ENCODE measurements around the gene USP6NL.

The USP6NL gene

GRCh38 chr10:11446864-11447263 is 164.6 kb downstream of the USP6NL start:
- Histone ChIP-seq H2AFZ (ENCODE audit: low read depth) (no peak overlapping the region; the same call in 1 of the 2 replicates), H3K4me2 (no peak overlapping the region; the same call in 1 of the 2 replicates), H3K4me3 (IDR thresholded peaks at IDR 0.05; ENCODE audit: insufficient read depth, low read depth, low read length) (no peak overlapping the region), H3K27ac (no peak overlapping the region), H3K4me1 (ENCODE audit: low read depth, poor library complexity, severe bottlenecking) (peaks cover 30% of the 10 kb centered on the region), H3K27me3 (ENCODE audit: insufficient read depth, low read depth) (no peaks in the 10 kb centered on the region), H4K20me1 (ENCODE audit: insufficient read depth) (no peaks in the 10 kb centered on the region), H3K9ac (no peak overlapping the region), H3K79me2 (ENCODE audit: insufficient read depth, low read depth) (no peaks in the 10 kb centered on the region), H3K36me3 (ENCODE audit: insufficient read depth) (no peaks in the 10 kb centered on the region)
- TF ChIP-seq CTCF (conservative IDR thresholded peaks at IDR 0.05; ENCODE audit: low read depth, low read length), result no peak

- Histone ChIP-seq H3K27me3 (ENCODE audit: insufficient read depth, low read depth) (no peaks in the 10 kb centered on the region), H4K20me1 (ENCODE audit: insufficient read depth) (no peaks in the 10 kb centered on the region), H3K4me2 (no peak overlapping the region), H3K79me2 (ENCODE audit: insufficient read depth, low read depth) (no peaks in the 10 kb centered on the region), H3K4me3 (IDR thresholded peaks at IDR 0.05; ENCODE audit: insufficient read depth, low read depth, low read length) (no peak overlapping the region), H2AFZ (ENCODE audit: low read depth) (no peak overlapping the region), H3K4me1 (ENCODE audit: low read depth, poor library complexity, severe bottlenecking) (peaks cover 30% of the 10 kb centered on the region), H3K9ac (no peak overlapping the region), H3K27ac (no peak overlapping the region), H3K36me3 (ENCODE audit: insufficient read depth) (no peaks in the 10 kb centered on the region)
- no peak for TF ChIP-seq CTCF (conservative IDR thresholded peaks at IDR 0.05; ENCODE audit: low read depth, low read length)
These were observed 165.3 kb downstream of the USP6NL start for GRCh38 chr10:11446133-11446532.

GRCh38 chr10:11444531-11445228 is 166.8 kb downstream of the USP6NL start:
- Histone ChIP-seq H2AFZ (ENCODE audit: low read depth) (no peak overlapping the region), H3K4me2 (no peak overlapping the region)

GRCh38 chr10:11444155-11444530 is 167.3 kb downstream of the USP6NL start:
- H3K79me2 ChIP-seq (ENCODE audit: insufficient read depth, low read depth), result no peaks in the 10 kb centered on the region
- no peak overlapping the region for H3K27ac ChIP-seq
- H4K20me1 ChIP-seq (ENCODE audit: insufficient read depth), result no peaks in the 10 kb centered on the region
- TF ChIP-seq CTCF (conservative IDR thresholded peaks at IDR 0.05; ENCODE audit: low read depth, low read length), result no peak
- no peak overlapping the region for H2AFZ ChIP-seq (ENCODE audit: low read depth)
- H3K4me3 ChIP-seq (IDR thresholded peaks at IDR 0.05; ENCODE audit: insufficient read depth, low read depth, low read length), result no peak overlapping the region
- peaks cover 22% of the 10 kb centered on the region for H3K4me1 ChIP-seq (ENCODE audit: low read depth, poor library complexity, severe bottlenecking)
- no peak overlapping the region for H3K4me2 ChIP-seq
- H3K9ac ChIP-seq, result no peak overlapping the region
- no peaks in the 10 kb centered on the region for H3K36me3 ChIP-seq (ENCODE audit: insufficient read depth)
- no peaks in the 10 kb centered on the region for H3K27me3 ChIP-seq (ENCODE audit: insufficient read depth, low read depth)

More at GRCh38 chr10:11444531-11445228, 166.8 kb downstream of the USP6NL start:
- H3K36me3 ChIP-seq (ENCODE audit: insufficient read depth), result no peaks in the 10 kb centered on the region
- no peak for TF ChIP-seq CTCF (conservative IDR thresholded peaks at IDR 0.05; ENCODE audit: low read depth, low read length)
- no peak overlapping the region for H3K27ac ChIP-seq
- H3K4me3 ChIP-seq (IDR thresholded peaks at IDR 0.05; ENCODE audit: insufficient read depth, low read depth, low read length), result no peak overlapping the region
- H3K79me2 ChIP-seq (ENCODE audit: insufficient read depth, low read depth), result no peaks in the 10 kb centered on the region
- no peaks in the 10 kb centered on the region for H4K20me1 ChIP-seq (ENCODE audit: insufficient read depth)
- no peak overlapping the region for H3K9ac ChIP-seq
- no peaks in the 10 kb centered on the region for H3K27me3 ChIP-seq (ENCODE audit: insufficient read depth, low read depth)
- H3K4me1 ChIP-seq (ENCODE audit: low read depth, poor library complexity, severe bottlenecking), result peaks cover 28% of the 10 kb centered on the region

Measured in KMS-11 (cell line).